CD4-positive, alpha-beta T cell treated with Interleukin-10 for 1 hour (primary cell): ENCODE measurements around the gene SARDH.
A peak's percentile ranks its signal among the peaks of the same experiment; 100 is the strongest.

Experiments
- DNase-seq: peaks from one replicate; pipeline ENCODE4 v3.0.0-alpha.2; 2020

Gene SARDH

DNA sequence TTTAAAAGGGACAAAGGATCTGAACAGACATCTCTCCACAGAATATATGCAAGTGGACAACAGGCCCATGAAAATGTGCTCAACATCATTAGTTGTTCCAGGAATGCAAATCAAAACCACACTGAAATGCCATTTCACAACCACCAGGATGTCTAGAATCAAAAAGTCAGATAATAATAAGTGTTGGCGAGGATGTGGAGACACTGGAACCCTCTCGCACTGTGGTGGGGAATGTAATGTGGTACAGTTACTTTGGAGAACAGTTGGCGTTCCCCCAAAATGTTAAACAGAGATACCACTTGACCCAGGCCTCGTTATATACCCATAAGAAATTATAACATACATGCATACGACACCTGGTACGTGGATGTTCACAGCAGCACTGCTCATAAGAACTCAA lies 38.6 kb downstream of the SARDH start:
- DNase-seq, result no peak

DNA sequence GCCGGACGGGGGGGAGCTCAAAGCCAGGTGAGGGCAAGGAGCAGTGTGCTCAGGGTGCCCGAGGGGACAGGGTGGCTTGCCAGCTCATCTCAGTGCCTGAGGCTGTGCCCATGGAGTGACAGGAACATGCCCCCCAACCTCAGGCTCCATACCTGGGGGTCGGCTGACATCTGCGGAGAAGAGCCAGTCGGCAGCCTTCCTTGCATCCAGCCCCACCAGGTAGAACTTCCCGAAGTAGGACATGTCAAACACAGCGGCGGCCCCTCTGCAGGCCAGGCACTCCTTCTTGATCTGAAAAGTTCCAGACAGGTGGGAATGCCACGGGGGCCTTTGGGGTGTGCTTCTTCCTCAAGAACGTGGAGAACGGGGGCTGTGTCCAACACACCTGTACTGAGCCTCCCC lies 42.1 kb downstream of the SARDH start:
- no peak for DNase-seq

DNA sequence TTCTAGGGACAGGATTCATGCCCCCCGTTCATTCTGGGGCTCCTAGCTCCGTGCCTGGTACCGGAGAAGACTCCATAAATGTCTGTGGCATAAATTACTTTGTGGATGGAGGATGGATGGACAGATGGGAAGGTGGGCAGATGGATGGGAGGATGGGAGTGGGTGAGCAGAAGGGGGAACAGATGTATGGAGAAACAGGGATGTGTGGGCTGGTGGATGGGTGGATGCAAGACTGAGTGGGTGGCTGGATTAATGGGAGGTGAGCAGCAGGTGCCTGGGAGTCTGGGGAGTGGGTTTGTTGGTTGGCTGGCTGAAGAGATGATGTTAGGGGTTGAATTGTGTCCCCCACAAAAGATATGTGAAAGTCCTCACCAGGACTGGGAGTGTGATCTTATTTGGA lies 43.5 kb downstream of the SARDH start:
- no peak for DNase-seq

DNA sequence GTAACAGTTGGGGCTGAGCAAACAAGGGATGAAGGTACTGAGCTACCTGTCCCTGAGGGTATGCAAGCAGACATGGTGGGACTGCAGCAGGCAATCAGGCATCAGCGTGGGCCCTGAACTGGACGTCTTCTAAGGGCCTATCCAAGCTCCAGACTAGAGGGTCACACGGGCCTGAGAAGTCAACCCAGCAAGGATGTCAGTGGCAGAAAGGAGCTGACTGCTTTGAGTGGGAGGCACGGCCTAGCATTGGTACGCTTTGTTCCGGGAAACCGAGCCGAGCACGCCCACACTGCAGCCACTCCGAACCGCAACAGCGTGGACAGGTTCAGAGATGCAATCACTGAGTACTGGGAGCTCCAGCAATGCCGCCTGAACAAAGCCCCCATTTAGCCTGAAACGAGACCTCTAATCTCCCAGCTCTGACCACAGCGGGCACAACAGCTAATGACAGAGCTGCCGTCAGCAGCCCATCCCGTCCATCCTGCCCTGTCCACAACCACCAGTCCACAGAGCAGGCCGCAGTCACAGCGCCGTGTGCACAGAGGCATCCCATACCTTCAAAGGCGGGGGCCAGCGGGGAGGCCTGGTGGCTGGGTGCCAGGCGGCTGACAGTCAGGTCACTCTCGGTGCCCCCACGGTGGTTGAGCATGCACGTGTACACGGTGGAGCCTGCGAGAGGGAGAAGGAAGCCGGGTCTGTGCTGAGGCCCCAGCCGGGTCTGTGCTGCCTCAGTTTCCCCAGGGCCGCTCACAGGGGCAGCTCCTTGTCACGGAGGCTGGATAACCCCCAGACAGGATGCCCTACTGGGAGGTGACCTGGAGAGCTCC lies 44.2 kb downstream of the SARDH start:
- DNase-seq, result no peak

DNA sequence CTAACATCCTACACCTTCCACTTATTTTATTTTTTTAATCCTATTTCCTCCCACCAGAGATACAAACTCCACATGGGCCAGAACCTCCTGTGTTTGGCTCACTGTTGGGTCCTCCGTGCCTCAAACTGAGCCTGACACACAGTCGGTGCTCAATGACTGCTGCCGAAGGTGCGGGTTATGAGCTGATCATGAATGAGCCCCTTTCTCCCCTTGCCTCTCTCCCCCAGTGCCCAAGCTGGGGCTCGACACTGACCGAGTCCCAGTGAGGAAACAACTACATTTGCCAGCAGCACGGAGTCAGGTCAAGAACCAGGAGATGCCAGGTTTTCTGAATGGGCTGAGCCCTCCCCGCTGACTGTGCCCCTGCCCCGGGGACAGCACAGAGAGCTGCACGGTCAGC lies 45.0 kb downstream of the SARDH start:
- DNase-seq, result no peak

DNA sequence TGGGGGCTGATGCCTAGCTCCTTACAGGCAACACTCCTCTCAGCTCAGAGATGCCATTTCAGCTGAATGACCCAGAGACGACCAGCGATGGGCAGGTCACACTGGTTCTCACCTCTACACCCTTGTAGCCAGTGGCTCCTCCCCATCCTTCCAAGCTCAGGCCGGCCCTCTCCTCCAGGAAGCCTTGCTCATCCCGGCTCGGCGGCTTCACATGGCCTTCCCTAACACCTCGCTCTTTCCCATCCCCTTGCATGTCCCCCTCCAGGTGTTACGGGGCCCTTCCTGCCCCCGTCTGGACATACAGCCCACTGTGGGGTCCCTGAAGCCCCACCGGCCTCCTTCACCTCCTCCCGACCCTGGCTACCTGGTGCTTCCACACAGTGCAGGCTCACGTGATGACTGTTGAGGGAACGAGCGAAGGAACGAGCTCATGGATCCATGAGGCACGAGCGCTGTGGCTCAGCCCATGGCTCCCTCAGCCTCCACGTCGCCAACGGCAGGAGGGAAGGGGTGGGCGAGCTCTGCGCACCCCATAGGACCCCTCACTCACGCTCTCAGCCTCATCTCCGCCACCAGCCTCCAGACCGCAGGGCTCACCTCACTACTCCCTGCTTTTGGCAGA lies 45.7 kb downstream of the SARDH start:
- no peak for DNase-seq

DNA sequence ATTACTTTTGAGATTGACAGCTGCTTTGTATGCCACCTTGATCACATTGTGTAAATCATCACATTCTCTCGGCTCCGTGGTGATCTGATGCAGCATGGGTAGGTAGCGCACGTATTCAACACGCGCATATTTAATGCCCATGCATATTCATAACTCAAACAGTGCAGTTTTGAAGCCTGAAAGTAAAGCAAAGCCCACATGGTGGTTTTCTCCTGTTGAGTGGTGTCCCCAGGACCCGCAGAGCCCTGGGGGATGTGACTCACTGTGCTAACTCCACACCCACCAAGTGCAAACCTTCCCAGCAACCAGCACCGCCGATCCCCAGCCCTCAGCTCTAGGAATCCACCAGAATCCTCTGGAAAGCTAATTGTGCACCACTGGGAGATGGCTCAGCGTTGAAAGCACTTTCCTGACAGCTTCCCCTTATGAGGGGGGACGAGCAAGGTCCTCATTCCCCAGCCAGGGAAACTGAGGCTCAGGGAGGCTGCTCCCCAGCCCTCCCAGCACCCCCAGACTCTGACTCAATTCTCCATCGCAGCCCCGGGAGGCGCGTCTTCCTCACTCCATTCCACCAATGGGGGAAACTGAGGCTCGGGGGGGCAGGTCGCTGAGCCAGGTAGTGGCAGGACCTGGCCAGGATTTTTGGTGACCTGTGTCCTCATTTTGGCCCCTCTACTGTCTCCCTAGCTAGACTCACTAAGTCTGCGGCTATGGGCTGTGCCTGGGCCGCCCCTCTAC lies 46.4 kb downstream of the SARDH start:
- DNase-seq, result no peak

DNA sequence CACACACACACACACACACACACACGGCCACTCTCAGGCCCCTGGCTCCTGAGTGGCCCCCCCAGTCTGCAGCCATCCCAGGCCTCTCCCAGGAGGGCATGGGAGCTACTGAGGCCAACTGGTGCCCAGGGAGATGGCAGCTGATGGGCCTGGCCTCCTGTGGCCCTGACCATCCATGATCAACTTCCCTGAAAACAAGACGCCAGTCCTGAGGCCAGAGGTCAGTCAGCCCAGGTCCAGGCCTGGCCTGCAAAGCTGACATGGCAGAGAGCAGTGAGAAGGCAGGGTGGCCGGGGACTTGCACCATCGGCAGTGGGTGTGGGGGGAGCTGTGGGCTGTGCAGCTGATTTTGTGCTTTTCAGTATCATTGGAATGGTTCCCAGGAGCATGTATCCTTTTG lies 47.0 kb downstream of the SARDH start:
- DNase-seq, result no peak

DNA sequence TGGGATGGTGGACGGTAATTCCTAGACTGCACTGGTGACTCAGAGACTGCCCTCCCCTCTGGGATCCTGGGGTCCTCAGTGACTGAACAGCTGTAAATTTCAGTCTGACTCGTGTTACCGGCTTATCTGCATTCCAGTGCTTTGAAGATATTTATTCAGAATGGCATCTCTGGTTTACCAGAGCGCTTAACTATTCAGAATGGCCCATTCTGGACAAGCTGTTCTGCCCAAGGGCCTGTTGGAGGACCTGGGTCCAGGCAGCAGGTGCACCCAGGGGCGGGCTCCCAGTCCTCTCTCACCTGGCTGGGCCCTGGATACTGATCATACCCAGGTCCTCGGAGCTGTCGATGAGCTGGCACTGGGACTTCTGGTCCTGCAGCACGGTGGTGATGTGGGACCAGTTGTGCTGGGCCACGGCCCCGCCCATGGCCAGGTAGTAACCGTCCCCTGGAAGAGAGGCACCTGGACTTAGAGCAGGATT lies 48.0 kb downstream of the SARDH start:
- DNase-seq, result no peak

DNA sequence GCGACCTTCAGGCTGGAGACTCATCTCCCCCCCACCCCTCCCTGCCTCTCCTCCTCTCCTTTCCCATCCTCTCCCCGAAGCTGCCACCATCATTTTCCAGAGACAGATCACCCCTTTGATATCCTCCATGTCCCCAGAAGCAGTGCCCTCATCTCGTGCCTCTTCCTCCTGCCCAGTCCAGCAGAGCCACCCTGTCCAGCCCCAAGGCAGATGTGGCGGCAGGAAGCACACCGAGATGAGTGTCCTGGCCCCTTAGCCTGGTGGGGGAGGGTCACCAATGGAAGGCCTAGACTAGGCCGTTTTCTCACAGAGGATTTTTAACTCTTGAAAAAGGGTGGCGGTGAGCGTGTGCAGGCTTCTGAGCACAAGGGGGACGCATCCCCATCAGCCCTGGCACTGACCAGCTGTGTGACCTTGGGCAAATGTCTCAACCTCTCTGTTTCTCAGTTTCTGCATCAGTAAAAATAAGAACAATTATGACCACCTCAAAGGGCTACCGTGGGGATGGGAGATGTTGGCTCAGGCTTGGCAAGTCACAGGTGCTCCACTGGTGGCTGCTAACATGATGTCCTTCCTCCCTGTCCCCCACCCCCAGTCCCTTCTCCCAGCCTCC lies 48.9 kb downstream of the SARDH start:
- DNase-seq, result no peak

DNA sequence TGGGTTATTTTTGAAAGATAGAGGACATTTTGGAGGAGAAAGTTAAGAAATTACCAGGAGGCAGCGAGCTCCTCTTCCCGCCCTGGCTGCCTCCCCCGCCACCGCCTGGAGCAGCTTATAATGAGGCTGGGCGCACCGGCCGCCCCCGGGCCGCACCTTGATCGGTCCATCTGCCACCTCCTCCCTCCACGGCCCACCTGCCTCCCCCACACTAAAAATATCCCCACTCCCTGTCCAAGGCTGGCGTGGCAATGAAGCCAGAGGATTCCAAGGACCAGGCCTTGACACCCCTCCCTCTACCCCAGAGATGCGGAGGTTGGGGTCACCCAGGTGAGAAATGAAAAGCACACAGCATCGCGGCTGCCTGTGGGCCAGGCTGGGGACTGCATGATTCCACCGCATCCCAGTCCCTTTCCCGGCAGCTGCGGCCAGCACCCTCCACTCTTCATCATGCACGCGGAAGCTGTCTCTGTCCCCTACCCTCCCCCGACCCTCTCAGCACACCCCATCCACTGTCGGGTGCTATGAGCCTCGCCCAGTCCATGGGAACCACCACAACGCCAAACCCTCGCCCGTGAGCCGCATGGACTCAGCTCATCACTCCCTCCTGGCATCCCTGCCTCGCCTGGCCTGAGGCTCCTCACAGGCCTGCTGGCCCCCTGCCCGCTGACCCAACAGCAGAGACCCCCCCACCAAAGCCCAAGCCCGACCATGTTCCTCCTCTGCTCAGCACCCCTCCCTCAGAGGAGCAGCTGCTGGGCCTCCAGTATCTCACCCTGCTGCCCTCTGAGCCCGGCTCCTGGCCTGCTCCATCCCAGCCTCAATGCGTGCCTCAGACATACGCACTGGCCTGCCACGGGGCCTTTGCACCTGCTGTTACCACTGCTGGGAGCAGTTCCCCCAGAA lies 50.0 kb downstream of the SARDH start:
- DNase-seq, result no peak

DNA sequence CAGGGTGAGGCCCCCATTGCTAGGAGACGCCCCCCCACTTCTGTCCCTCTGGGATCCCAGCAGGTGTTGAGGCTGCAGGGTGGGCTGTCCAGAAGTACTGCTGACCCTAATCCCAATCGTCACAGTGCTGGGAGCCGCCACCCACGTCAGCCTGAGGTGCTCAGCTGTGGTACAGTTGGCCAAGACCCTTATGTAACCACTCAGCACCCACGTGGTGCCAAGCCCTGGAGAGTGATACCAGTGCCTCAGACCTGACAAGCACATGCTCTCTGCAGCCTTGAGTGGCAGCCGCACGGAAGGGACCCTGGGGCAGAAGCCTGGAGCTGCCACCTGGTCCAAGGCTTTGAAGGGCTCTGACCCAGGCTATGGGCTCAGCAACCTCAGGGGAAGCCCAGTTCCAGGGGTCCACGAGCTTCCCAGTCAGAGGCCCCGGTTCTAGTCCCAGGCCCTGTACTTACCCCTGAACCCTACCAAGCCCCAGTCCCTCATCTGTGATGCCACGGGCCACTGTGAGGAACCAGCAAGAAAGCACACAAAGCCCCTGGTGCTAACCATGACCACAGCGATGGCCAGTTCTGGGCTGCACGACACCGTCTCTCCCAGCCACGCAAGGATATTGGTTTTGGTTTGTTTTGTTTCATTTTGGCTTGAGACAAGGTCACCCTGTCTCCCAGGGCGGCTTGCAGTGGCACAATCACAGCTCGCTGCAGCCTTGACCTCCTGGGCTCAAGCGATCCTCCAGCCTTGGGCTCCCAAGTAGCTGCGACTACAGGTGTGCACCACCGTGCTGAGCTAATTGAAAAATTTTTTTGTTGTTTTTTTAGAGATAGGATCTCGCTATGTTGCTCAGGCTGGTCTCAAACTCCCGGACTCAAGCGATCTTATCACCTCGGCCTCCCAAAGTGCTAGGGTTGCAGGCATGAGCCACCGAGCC lies 51.2 kb downstream of the SARDH start:
- no peak for DNase-seq

DNA sequence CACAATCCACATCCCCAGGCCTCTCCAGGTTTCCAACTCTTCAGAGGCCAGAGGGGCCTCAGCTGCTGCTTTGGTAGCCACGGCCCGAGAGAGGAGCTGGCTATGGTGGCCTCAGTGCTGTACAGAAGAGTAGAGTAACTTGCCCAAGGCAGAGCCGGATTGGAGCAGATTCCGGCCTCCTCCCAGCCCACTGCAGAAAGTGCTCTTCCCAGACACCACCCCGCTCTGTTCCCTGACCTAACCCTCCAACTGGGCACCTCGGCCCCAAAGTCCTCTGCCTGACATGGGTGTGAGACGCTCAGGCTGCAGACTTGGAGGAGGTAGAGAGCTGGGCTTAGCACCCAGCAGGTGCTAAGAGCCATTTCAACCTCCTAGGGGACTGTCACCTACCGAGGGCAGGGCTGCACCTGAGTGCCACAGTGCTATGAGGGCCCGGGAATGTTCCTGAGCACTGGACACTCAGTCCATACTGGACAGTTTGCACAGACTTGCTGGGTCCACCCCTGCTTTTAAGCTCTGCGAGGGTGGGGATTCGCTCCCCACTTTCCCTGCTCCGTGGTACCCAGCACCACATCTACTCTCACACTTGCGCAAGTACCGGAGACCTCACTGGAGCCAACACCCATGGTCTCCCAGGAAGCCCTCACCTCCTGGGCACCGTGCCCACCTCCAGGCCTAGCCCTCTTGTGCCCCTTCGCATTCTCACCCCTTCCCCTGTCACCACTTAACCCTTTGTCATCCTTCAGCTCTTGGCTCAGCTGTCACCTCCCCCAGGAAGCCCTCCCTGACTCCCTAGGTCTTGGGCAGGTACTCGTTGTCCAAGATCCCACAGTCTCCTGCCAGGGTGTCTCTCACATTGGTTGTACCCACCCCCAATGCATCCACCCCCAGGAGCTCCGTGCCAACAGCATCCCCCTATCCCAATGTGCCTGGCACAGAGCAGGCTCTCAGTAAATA lies 52.2 kb downstream of the SARDH start:
- no peak for DNase-seq

DNA sequence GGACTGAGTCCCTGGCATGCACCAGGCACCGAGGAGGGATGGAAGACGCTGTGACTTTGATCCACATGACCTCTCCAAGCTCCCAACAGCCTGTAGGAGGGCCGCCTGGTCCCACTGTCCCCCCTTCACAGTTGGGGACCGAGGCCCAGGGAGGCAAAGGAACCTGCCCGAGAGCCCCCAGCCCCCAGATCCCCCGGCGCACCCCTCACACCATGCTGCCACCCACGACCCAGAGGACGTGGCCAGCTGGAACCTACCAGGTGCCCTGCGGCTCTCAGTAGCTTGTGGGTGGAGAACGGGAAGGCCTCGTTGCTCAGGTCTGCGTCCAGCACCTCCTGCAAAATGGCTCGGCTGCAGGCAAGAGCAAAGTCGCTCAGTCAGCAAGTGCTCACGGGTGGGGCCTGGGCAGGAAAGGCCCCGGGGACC lies 53.2 kb downstream of the SARDH start:
- no peak for DNase-seq

DNA sequence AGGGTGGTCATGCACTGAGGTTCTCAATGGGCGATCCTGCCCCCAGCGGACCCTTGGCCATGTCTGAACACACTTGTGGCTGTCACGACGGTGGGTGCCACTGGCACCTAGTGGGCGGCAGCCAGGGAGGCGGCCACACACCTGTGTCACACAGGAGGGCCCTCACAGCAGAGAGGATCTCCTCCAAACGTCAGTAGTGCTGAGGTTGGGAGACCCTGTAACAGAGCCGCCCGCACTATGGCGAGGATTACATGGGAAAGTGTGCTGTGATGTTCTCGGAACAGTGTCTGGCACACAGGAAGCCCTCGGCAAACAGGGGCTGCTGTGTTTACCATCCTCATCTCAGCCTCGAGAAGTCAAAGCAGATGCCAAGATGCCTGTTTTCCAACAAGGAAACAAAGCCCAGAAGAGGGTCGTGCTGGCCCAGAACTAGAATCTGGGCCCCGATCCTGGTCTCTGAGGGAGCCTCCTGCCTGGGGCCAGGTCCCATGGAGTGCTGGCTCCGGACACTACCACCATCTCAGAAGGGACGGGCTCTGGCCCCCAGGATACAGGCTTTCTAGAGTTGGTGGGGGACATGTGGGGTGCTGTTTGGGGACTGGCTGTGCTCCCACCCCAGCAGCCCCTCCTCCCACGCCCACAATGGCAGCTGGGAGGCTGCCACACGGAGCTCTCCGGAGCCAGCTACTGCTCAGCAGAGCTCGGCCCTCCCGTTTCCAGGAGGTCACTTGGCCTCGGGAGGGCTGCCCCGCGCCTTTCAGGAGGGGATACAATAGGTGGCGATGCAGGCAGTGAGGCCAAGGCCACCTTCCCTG lies 53.8 kb downstream of the SARDH start:
- no peak for DNase-seq

DNA sequence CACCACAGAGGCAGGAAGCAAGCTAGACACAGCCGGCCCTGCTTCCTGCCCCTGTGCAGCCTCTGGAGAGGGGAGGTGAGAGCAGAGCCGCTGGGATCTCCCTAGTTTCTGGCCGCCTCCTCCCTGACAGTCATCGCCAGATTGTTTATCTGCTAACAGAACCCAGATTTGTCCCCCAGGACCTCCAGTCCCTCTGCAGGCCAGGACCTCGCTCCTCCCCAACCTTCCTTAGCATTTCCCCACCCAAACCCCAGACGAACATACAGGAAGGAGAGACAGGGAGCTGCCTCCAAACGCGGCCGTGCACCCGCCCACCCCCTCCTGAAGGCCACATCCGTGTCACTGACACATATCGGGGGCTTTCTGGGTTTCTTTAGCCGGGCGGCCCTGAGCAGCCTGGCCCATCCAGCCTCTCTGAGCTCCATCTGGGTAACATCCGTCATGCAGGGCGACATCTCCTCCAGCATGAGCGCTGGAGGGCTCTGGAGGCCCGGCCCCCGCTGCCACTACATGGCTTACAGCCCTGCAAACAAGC lies 54.5 kb downstream of the SARDH start:
- peak; percentile 77 for DNase-seq

DNA sequence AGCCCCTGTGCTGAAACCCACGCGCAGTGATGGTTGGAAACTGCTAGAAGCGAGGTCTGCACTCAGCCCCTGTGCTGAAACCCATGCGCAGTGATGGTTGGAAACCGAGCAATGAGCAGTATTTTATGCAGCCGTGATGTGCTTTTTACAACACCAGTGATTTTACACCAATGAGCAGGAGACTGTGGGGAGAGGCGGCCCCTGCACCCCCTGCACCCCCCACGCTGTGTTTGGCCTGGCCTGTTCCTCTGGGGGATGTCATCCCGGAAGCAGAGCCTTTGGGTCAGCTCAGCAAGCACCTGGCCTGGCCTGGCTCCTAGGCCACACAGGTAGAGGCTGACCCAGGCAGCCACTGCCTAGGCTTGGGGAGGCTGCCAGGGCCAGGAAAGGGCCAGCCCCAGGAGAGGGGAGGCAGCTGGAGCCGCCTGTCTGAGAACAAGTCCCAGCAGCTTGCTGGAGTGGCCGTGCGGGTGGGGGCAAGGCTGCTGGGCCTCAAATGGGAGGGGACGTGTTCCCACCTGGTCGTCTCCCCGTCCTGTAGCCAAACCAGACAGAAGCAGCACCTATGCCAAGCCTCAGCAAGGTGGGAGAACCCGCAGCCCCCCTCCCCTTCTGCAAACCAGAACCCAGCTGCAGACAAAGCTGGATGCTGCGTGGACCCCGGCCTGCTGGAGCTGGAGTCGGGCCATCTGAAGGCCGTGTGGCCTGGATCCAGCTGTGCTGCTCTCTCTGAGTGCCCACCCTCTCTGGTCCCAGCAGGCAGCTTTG lies 55.1 kb downstream of the SARDH start:
- no peak for DNase-seq
